Stimulated activated CD4-positive, alpha-beta T cell treated with anti-CD3 and anti-CD28 coated beads, Interleukin-2, amount 100 ng/mL, for 48 hours (primary cell): ENCODE data around the gene ERFE.
A peak's percentile ranks its signal among the peaks of the same experiment; 100 is the strongest.
"Not testable (repeated sequence)": the region's sequence is repeated elsewhere in the genome, so short reads cannot be mapped to it uniquely, and the experiment has no call there.

Experiments
- DNase-seq, 2 donors: peaks; one replicate each; pipeline ENCODE4 v3.0.0-alpha.2; 2020

ERFE gene

GRCh38 chr2:238171072-238171431 is 12.3 kb downstream of the ERFE start:
- DNase-seq: not testable (repeated sequence)

DNA sequence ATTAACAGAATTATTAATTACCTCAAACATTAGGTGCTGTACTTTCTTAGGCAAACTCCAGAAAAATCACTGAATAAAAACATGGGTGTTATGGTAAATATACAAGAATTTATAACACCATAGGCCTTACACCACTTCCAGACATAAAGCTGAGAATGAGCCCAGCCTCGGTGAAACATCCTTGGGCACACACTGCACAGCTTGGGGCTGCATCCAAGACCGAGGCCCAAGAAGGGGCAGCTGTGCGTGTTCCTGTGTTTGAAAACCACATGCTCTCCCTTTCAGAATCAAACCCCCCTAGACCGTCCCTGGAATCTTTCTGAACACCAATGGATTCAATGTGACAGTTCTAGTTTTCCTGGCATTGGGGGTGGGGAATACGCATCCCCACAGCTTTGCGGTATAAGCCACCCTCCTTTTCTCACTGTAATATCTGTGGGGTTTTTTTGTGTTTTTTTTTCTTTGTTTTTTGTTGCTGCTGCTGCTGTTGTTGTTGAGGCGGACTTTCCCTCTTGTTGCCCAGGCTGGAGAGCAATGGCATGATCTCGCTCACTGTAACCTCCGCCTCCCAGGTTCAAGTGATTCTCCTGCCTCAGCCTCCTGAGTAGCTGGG is 12.9 kb downstream of the ERFE start:
- no peak for DNase-seq

- DNase-seq: no peak
Observed at GRCh38 chr2:238172439-238172838, 13.7 kb downstream of the ERFE start.

DNA sequence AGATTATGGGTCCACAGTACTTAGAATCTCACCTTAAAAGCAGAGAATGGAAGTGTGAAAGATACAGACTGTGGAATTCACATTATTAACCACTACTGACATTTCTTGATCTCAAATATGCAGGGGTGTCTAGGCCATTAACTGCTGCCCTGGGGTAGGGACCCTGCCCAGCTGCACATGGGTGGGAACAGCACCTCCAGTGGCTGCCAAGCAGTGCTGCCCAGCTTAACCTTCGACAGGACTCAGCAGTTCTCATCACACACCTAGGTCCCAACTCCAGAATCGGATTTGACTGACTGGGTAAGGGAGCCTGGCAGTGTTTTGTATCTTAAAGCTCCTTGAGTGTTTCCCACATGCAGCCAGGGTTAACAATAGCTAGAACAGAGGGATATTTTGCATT is 14.9 kb downstream of the ERFE start:
- no peak for DNase-seq

- DNase-seq: no peak
Observed at GRCh38 chr2:238174291-238174690, 15.5 kb downstream of the ERFE start.

DNA sequence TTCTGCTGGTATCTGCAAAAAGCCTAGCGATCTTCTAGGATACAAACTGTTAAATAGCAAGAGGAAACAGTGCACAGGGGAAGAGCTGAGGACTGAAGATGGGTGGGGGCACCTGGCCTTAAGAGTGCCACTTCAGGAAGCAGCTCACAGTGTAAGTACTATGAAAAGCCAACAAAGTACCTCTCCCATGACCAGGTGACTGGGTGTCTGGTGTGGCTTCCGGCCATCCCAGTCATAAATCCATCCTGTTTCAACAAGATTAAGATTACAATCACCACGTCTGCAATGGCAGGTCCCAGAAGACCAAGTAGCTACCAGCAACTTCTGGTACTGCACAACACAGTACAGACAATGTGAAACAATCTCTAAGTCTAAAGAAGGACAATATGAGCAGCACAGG is 15.9 kb downstream of the ERFE start:
- DNase-seq: no peak

DNA sequence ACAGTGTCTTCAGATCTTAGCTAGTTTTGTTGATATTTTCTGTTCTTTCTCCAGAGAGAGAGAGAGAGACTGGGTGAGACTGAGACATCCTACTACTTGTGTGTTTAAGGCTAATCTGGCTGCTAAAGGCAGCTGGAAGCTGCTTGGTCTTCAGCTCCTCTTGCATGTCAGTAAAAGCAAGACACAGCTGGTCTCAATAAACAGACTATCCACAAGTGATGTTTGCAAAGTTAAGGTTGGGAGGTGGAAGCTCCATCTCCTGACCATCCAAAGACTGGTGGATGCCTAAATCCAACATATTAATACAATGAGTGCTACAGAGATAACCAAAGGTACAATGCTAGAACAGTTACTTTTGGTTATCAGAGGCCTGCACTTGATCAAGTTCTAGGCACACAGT is 17.8 kb downstream of the ERFE start:
- DNase-seq: no peak

DNA sequence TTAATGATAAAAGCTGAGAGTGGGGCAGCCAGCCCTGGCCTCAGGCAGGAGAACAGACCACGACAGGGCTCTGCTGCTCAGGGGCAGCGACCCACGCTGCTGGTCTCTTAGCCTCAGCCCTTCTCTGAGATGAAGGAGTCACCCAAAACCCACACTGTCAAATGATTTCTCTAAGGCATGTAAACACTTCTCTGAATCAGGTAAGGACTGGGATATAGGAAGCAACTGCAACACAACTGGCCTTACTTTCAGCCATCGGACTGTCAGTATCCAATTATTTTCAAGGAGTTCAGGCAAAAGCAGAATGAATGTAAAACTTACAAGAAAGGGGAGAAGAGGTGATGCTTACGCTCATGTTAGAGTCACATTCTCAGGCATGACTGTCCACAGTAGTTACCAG is 21.8 kb downstream of the ERFE start:
- DNase-seq: no peak

GRCh38 chr2:238182362-238182761 is 23.6 kb downstream of the ERFE start:
- no peak for DNase-seq

- DNase-seq: no peak
Observed at GRCh38 chr2:238183821-238184220, 25.1 kb downstream of the ERFE start.

DNA sequence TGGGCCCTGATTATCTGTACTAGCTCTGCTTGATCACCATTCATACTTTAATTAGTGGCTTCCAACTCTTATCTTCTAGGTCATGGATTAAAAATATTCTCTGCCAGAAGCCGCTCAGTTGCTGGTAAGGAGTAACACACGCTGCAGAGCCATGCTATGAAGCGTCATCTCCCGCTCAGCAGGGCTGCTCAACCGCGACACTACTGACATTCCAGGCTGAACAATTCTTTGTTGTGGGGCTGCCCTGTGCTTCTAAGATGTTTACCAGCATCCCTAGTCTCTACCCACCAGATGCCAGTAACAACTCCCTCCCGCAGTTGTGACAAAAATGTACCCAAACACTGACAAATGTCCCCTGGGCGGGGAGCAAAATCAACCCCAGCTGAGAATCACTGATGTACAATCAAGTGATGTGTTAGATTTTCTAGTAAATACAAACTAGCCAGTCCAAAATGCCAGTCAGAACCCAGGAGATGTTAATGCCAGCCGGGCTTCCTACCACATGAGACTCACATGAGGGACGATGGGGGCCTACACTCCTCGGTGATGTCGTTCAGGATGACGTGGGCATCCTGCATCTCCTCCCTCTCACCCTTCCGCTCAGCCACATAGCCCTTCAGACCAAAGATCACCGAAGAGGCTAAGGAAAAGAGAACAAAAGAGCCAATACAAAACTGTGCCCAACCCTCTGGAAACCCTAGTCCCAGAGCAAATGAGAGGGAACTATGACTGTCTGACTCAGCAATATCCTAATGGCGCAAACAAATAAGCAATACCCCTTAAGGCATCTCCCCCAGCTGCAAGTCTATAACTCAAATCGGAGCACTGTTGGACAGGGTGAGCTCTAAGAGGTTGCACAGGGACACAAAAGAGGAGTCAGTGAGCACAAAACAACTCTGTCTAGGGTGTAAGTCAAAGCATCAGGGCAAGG is 29.1 kb downstream of the ERFE start:
- DNase-seq: no peak

- no peak for DNase-seq
Observed at GRCh38 chr2:238190445-238190844, 31.7 kb downstream of the ERFE start.

DNA sequence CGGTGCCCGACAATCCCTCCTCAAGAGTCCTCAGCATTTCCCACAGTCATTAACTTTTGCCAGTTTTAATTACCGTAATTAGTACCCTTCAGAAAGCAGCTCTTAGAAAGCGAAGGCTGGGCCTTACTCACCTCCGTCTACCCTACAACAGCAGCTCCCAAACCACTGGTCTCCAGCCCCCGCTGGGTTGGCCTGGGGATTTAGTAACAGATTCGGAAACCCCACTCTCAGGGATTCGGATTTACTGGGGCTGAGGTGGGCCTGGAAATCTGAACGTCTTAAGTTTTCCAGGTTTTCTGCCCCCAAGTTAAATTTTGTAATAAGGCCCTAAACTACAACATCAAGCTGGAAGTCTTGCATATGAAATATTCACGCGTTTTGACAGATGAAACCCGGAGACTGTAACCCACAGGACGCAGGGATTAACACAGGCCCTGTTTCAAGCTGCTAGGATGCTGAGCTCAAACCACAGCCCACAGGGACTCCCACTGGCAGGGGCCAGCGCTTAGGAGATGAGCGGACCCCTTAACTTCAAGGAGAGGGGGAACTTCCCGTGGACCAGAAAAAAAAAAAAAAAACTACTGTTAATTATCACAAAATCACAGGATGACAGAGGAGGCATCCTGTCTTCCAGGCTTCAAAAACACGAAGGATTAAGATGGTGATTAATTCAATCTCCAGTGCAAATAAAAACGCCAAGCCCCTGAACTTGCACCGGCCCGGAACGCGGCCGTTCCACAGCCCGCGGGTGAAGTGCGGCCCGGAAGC is 43.7 kb downstream of the ERFE start:
- no peak for DNase-seq

- DNase-seq: peak; percentile 86 to 87
Observed at GRCh38 chr2:238203094-238203972, 44.6 kb downstream of the ERFE start, which contains the start of gene ILKAP. TSS of gene ILKAP (minus strand) at chr2:238203695. CDS start at chr2:238203553, 142 bp downstream.

GRCh38 chr2:238203973-238204683 is 45.4 kb downstream of the ERFE start:
- no peak for DNase-seq

GRCh38 chr2:238207006-238207405 is 48.2 kb downstream of the ERFE start:
- no peak for DNase-seq

DNA sequence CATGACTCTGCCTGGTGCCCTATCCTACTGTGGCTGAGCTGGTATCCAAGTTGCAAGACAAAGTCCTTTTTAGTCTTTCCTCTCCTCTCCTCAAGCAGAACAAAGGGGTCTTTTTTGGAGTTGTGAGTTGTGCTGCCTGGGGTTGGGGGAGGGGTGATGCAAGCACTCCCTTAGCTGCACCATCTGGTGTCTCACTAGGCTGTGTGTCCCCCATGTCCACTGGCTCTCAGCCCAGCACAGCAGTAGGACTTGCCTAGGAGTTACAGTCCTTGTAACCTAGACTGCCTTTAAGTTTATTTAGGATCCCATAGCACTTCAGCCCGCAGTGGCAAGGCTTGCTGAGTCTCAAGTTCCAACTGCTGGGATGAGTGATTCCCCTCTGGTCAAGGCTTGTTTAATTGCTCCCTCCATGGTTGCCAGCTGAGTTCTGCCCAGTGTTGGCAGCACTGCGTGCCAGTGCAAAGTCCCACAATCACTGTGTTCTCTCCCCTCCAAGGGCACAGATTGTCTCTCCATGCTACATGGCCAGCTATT is 57.9 kb downstream of the ERFE start:
- DNase-seq: no peak
